CD8-positive, alpha-beta memory T cell (primary cell): ENCODE data around the gene TMPRSS13. TPM values are rescaled to one million over a fixed set of nuclear protein-coding genes. Genes with fewer than 3 reads are reported as not detected.

Experiments used
- CTCF ChIA-PET: fragments of 350-600 bp; sonication (Branson Sonifier 250); formaldehyde crosslinking; loops from one replicate; lab custom pipeline; 2021; ENCODE audit warnings: antibody characterized with exemption; lab: Charles Lee
- POLR2A ChIA-PET: fragments of 350-600 bp; sonication (Branson Sonifier 250); formaldehyde crosslinking; loops from one replicate; lab custom pipeline; 2021; ENCODE audit warnings: antibody characterized with exemption; lab: Charles Lee
- DNase-seq, 5 donors: peaks; one replicate each; pipeline versions ENCODE4 v3.0.0 to v3.0.0-alpha.2; 2020 to 2022; ENCODE audit warnings: mixed read lengths in 1 of 5
- H3K27ac ChIP-seq: one replicate; pipeline ENCODE4 v1.7.0; 2013; ENCODE audit warnings: low read depth, mild to moderate bottlenecking, low read length, moderate library complexity
- H3K27me3 ChIP-seq: 2 replicates; pipeline ENCODE4 v1.7.0; 2013; ENCODE audit warnings: low read length, mild to moderate bottlenecking; ENCODE audit not compliant: insufficient read depth, poor library complexity, severe bottlenecking
- H3K36me3 ChIP-seq: 2 replicates; pipeline ENCODE4 v1.7.0; 2013; ENCODE audit warnings: mild to moderate bottlenecking, low read length, moderate library complexity; ENCODE audit not compliant: insufficient read depth
- H3K4me1 ChIP-seq: 2 replicates; pipeline ENCODE4 v1.7.0; 2013; ENCODE audit warnings: mild to moderate bottlenecking, low read length, moderate library complexity; ENCODE audit not compliant: insufficient read depth
- H3K4me3 ChIP-seq: 2 replicates; pipeline ENCODE4 v1.7.0; 2013; ENCODE audit warnings: mild to moderate bottlenecking, low read length
- H3K9me3 ChIP-seq: 2 replicates; pipeline ENCODE4 v1.7.0; 2013; ENCODE audit warnings: mild to moderate bottlenecking, low read length
- H3K27ac Mint-ChIP-seq, 8 donors: one replicate each; pipeline ENCODE4 v1.8.0; 2020 to 2021; ENCODE audit warnings: mixed read lengths in 8 of 8, mild to moderate bottlenecking in 6 of 8, inconsistent platforms in 3 of 8, moderate library complexity in 3 of 8
- H3K27me3 Mint-ChIP-seq, 2 donors: one replicate each; pipeline ENCODE4 v1.8.0; 2020 to 2021; ENCODE audit warnings: mixed read lengths in 2 of 2, mild to moderate bottlenecking in 1 of 2, moderate library complexity in 1 of 2
- H3K36me3 Mint-ChIP-seq, 3 donors: one replicate each; pipeline ENCODE4 v1.8.0; 2020 to 2021; ENCODE audit warnings: mixed read lengths in 3 of 3, inconsistent platforms in 1 of 3, mild to moderate bottlenecking in 1 of 3
- H3K4me1 Mint-ChIP-seq, 3 donors: one replicate each; pipeline ENCODE4 v1.8.0; 2020 to 2021; ENCODE audit warnings: mixed read lengths in 3 of 3, inconsistent platforms in 1 of 3, mild to moderate bottlenecking in 1 of 3
- H3K4me3 Mint-ChIP-seq, 7 donors: one replicate each; pipeline ENCODE4 v1.8.0; 2020 to 2021; ENCODE audit warnings: mixed read lengths in 7 of 7, mild to moderate bottlenecking in 6 of 7, moderate library complexity in 4 of 7, inconsistent platforms in 2 of 7
- H3K9me3 Mint-ChIP-seq, 5 donors: one replicate each; pipeline ENCODE4 v1.8.0; 2020 to 2022; ENCODE audit warnings: mixed read lengths in 5 of 5, mild to moderate bottlenecking in 3 of 5, moderate library complexity in 2 of 5, inconsistent platforms in 1 of 5
- polyA plus RNA-seq: library from polyadenylated mRNA; unstranded; fragments of 300-500 nt; fragmentation: Illumina TruSeq; gene quantifications from one replicate; pipeline ENCODE4 v1.2.3, GENCODE V29; 2021
- total RNA-seq, 2 experiments: library from RNA; stranded (reverse); gene quantifications; one replicate each; pipeline ENCODE4 v1.2.3, GENCODE V29; 2021

The TMPRSS13 gene
- total and polyA plus RNA-seq, 3 experiments from 2014 or later: 1.4 to 1.5 (median 1.5) TPM

- H3K4me1 ChIP-seq: no peaks in the 10 kb centered on the region
- Mint-ChIP-seq H3K9me3 (no peaks in the 10 kb centered on the region), H3K27me3 (peaks cover 0 to under 1% of the 10 kb centered on the region in 2 donors), H3K36me3 (peaks cover 0 to 6% (median 4%) of the 10 kb centered on the region in 3 donors), H3K4me1 (peaks cover 6 to 11% (median 7%) of the 10 kb centered on the region in 3 donors), H3K4me3 (no peak overlapping the region), H3K27ac (peak overlapping the region in 1 of 8 donors; percentile 87)
- ChIA-PET CTCF (interaction anchor here (1.0 kb wide), 1 partner anchor 142 kb away, joined by 3 read pairs; no protein-coding TSS in a partner anchor), POLR2A (no interaction called here)
- no peak overlapping the region for H3K4me3 ChIP-seq
- H3K27ac ChIP-seq: no peak overlapping the region
- H3K36me3 ChIP-seq: no peaks in the 10 kb centered on the region
- no peaks in the 10 kb centered on the region for H3K27me3 ChIP-seq
- H3K9me3 ChIP-seq: no peaks in the 10 kb centered on the region
- no peak for DNase-seq
Observed at GRCh38 chr11:117910941-117911655, 18.1 kb downstream of the TMPRSS13 start.

- no peak for DNase-seq
- Mint-ChIP-seq H3K4me3 (no peak overlapping the region), H3K27ac (peak overlapping the region in 1 of 8 donors; percentile 51), H3K27me3 (no peaks in the 10 kb centered on the region), H3K9me3 (no peaks in the 10 kb centered on the region), H3K4me1 (peaks cover 6 to 11% (median 7%) of the 10 kb centered on the region in 3 donors), H3K36me3 (peaks cover 0 to 6% (median 4%) of the 10 kb centered on the region in 3 donors)
- Histone ChIP-seq H3K9me3 (no peaks in the 10 kb centered on the region), H3K4me1 (no peaks in the 10 kb centered on the region), H3K36me3 (no peaks in the 10 kb centered on the region), H3K27ac (no peak overlapping the region), H3K4me3 (no peak overlapping the region), H3K27me3 (no peaks in the 10 kb centered on the region)
- ChIA-PET CTCF (interaction anchor here (1.0 kb wide), 1 partner anchor 143 kb away, joined by 3 read pairs; no protein-coding TSS in a partner anchor), POLR2A (no interaction called here)
Observed at GRCh38 chr11:117910525-117910924, 18.7 kb downstream of the TMPRSS13 start.

GRCh38 chr11:117909611-117910382 is 19.4 kb downstream of the TMPRSS13 start:
- peak overlapping the region in 1 of 8 donors; percentile 75 for H3K27ac Mint-ChIP-seq
- no peaks in the 10 kb centered on the region for H3K9me3 ChIP-seq
- H3K9me3 Mint-ChIP-seq: no peaks in the 10 kb centered on the region
- no peaks in the 10 kb centered on the region for H3K27me3 ChIP-seq
- H3K27me3 Mint-ChIP-seq: no peaks in the 10 kb centered on the region
- no peak for DNase-seq
- POLR2A ChIA-PET: no interaction called here
- peaks cover 6 to 11% (median 7%) of the 10 kb centered on the region in 3 donors for H3K4me1 Mint-ChIP-seq
- no peak overlapping the region for H3K4me3 Mint-ChIP-seq
- H3K4me3 ChIP-seq: no peak overlapping the region
- H3K4me1 ChIP-seq: no peaks in the 10 kb centered on the region
- H3K36me3 ChIP-seq: no peaks in the 10 kb centered on the region
- CTCF ChIA-PET: no interaction called here
- H3K36me3 Mint-ChIP-seq: peaks cover 0 to 6% (median 3%) of the 10 kb centered on the region in 3 donors
- H3K27ac ChIP-seq: no peak overlapping the region

DNA sequence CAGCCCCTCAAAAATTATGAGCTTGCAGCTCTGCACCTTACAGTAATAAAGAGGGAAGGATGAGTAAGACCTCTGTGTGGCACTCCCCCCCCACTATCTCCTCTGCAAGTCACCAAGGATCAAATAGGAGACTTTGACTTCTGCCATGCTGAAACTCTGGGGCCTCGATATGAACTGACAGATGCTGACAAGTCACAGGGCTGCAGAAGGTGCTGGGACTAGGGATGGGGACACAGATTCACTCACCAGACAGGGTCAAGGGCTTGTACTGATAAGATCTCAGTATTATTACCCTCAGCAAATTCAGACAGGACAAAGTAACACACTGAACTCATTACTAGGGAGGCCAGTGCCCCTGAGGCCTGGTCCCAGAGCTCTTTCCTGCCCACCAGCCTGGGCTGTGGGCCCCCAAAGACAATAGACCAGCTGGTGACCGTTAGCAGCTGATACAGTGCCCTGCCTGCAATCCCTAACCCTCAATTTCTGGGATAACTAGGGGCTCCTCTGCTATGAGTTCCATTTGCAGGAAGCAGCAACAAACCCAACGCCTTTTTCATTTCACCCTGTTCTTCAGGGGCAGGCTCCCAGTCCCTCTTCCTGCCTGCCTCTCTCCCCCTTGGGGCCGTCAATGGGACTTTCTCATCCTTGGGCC is 20.1 kb downstream of the TMPRSS13 start:
- no peaks in the 10 kb centered on the region for H3K9me3 ChIP-seq
- Mint-ChIP-seq H3K27ac (no peak overlapping the region), H3K27me3 (no peaks in the 10 kb centered on the region), H3K4me1 (peaks cover 6 to 11% (median 7%) of the 10 kb centered on the region in 3 donors), H3K9me3 (no peaks in the 10 kb centered on the region), H3K4me3 (no peak overlapping the region), H3K36me3 (peaks cover 0 to 6% (median 2%) of the 10 kb centered on the region in 3 donors)
- H3K27me3 ChIP-seq: no peaks in the 10 kb centered on the region
- H3K36me3 ChIP-seq: no peaks in the 10 kb centered on the region
- no peak overlapping the region for H3K4me3 ChIP-seq
- CTCF ChIA-PET: no interaction called here
- DNase-seq: no peak
- no peak overlapping the region for H3K27ac ChIP-seq
- H3K4me1 ChIP-seq: no peaks in the 10 kb centered on the region
- POLR2A ChIA-PET: no interaction called here

DNA sequence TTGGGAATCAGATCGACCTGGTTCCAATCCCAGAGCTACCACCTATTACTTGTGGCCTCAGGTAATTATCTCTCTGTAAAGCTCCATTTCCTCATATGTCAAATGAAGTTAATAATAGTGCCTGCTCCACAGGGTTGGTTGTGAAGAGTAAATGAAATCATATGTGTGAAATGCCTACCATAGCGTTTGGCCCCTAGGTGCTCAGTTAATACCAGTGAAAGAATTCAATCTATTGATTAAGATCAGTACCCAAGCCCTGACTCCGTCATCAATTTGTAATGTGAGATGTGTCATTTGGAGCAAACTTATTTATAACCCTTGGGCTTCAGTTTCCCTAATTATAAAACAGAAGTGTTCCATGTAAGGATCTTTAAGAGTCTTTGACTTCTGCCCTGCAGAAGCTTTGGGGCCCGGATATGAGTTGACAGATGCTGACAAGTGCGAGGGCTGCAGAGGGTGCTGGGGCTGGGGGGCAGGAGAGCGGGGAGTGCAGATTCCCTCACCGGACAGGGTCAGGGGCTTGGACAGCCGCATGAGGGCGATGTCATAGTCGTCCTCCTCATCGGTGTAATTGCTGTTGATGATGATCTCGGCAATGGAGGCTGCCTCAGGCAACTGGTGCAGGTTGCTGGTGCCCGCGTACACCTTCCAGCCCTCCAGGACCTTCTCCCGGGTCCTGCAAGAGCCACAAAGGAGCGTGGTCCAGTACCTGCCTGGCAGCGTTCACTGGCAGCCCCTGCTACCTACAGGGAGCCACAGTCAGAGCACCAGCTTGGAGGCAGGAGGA is 20.9 kb downstream of the TMPRSS13 start:
- H3K4me1 ChIP-seq: no peaks in the 10 kb centered on the region
- no peaks in the 10 kb centered on the region for H3K9me3 ChIP-seq
- H3K36me3 ChIP-seq: no peaks in the 10 kb centered on the region
- H3K36me3 Mint-ChIP-seq: peaks cover 0 to 6% (median 2%) of the 10 kb centered on the region in 3 donors
- DNase-seq: no peak
- H3K27ac ChIP-seq: peak overlapping the region; percentile 72
- no peaks in the 10 kb centered on the region for H3K27me3 ChIP-seq
- H3K4me3 Mint-ChIP-seq: no peak overlapping the region
- H3K27ac Mint-ChIP-seq: peak overlapping the region in 1 of 8 donors; percentile 23
- H3K9me3 Mint-ChIP-seq: no peaks in the 10 kb centered on the region
- H3K4me3 ChIP-seq: peak overlapping the region; percentile 43
- no peaks in the 10 kb centered on the region for H3K27me3 Mint-ChIP-seq
- CTCF ChIA-PET: interaction anchor here (1.1 kb wide), 1 partner anchor 20 kb away, joined by 3 read pairs; the partner anchor contains the start of gene TMPRSS13
- POLR2A ChIA-PET: no interaction called here
- H3K4me1 Mint-ChIP-seq: peaks cover 6 to 11% (median 7%) of the 10 kb centered on the region in 3 donors

- Mint-ChIP-seq H3K27ac (peak overlapping the region in 2 of 8 donors; percentile 23 to 75), H3K36me3 (peaks cover 0 to 5% (median 2%) of the 10 kb centered on the region in 3 donors), H3K4me1 (peaks cover 6 to 11% (median 7%) of the 10 kb centered on the region in 3 donors), H3K9me3 (no peaks in the 10 kb centered on the region), H3K27me3 (no peaks in the 10 kb centered on the region), H3K4me3 (no peak overlapping the region)
- ChIA-PET CTCF (interaction anchor here (1.1 kb wide), 1 partner anchor 21 kb away, joined by 3 read pairs; the partner anchor contains the start of gene TMPRSS13), POLR2A (no interaction called here)
- H3K4me3 ChIP-seq: peak overlapping the region; percentile 43
- no peaks in the 10 kb centered on the region for H3K9me3 ChIP-seq
- DNase-seq: peak; percentile 11 to 67 (median 37)
- no peaks in the 10 kb centered on the region for H3K4me1 ChIP-seq
- H3K36me3 ChIP-seq: no peaks in the 10 kb centered on the region
- no peaks in the 10 kb centered on the region for H3K27me3 ChIP-seq
- H3K27ac ChIP-seq: peak overlapping the region; percentile 72
Observed at GRCh38 chr11:117907276-117908108, 21.7 kb downstream of the TMPRSS13 start.
